HepG2 (cell line): ENCODE data around the gene TMBIM6. TPM values are rescaled to one million over a fixed set of nuclear protein-coding genes. Genes with fewer than 3 reads are reported as not detected.

Experiments
- ARNT ChIP-seq: fragments of 450-650 bp; IDR thresholded peaks from 2 replicates; pipeline ENCODE4 v1.6.1; 2017
- ATF2 ChIP-seq: sonication (generic); formaldehyde crosslinking; IDR thresholded peaks from 2 replicates; pipeline ENCODE4 v1.4.0; 2020; ENCODE audit warnings: missing genetic modification reagents
- DDIT3 ChIP-seq: sonication (generic); formaldehyde crosslinking; IDR thresholded peaks from 2 replicates; pipeline ENCODE4 v1.4.0; 2020; ENCODE audit warnings: mild to moderate bottlenecking, missing genetic modification reagents
- HDAC1 ChIP-seq: sonication (generic); formaldehyde crosslinking; IDR thresholded peaks from 2 replicates; pipeline ENCODE4 v1.5.1; 2020; ENCODE audit warnings: mild to moderate bottlenecking, missing genetic modification reagents
- MTA3 ChIP-seq: sonication (generic); formaldehyde crosslinking; IDR thresholded peaks from 2 replicates; pipeline ENCODE4 v1.4.0; 2020; ENCODE audit warnings: missing genetic modification reagents
- NKX3-1 ChIP-seq: sonication (generic); formaldehyde crosslinking; IDR thresholded peaks from 2 replicates; pipeline ENCODE4 v1.5.0; 2020; ENCODE audit warnings: missing genetic modification reagents
- PRDM4 ChIP-seq: sonication (generic); formaldehyde crosslinking; IDR thresholded peaks from 2 replicates; pipeline ENCODE4 v1.9.0; 2021; ENCODE audit warnings: missing genetic modification reagents, borderline replicate concordance
- SALL1 ChIP-seq: sonication (generic); formaldehyde crosslinking; IDR thresholded peaks from 2 replicates; pipeline ENCODE4 v1.8.0; 2022; ENCODE audit warnings: mild to moderate bottlenecking, missing genetic modification reagents
- SMC3 ChIP-seq: IDR thresholded peaks from 2 replicates; pipeline ENCODE4 v1.6.1; 2011; ENCODE audit warnings: low read length, improper control_type of control experiment
- SRY ChIP-seq: sonication (generic); formaldehyde crosslinking; IDR thresholded peaks from 2 replicates; pipeline ENCODE4 v1.8.0; 2022; ENCODE audit warnings: mild to moderate bottlenecking, missing genetic modification reagents
- TBX3 ChIP-seq: fragments of 450-650 bp; IDR thresholded peaks from 2 replicates; pipeline ENCODE4 v1.6.1; 2017; ENCODE audit warnings: antibody characterized with exemption, mild to moderate bottlenecking, inconsistent platforms, borderline replicate concordance
- UBTF ChIP-seq: sonication (generic); formaldehyde crosslinking; IDR thresholded peaks from 2 replicates; pipeline ENCODE4 v1.4.0; 2020; ENCODE audit warnings: mild to moderate bottlenecking, missing genetic modification reagents
- ZC3H13 ChIP-seq: sonication (generic); formaldehyde crosslinking; IDR thresholded peaks from 2 replicates; pipeline ENCODE4 v1.8.1; 2023; ENCODE audit warnings: mild to moderate bottlenecking, missing genetic modification reagents, moderate library complexity
- ZFAT ChIP-seq: sonication (generic); formaldehyde crosslinking; conservative IDR thresholded peaks from 2 replicates; pipeline ENCODE4 v1.8.1; 2023; ENCODE audit warnings: missing genetic modification reagents, inconsistent platforms
- ZKSCAN1 ChIP-seq: fragments of 150-350 bp; IDR thresholded peaks from 2 replicates; pipeline ENCODE4 v1.6.1; 2014; ENCODE audit warnings: low read length
- ZKSCAN5 ChIP-seq: sonication (generic); formaldehyde crosslinking; IDR thresholded peaks from 2 replicates; pipeline ENCODE4 v1.5.1; 2020; ENCODE audit warnings: mild to moderate bottlenecking, missing genetic modification reagents
- ZMYM4 ChIP-seq: sonication (generic); formaldehyde crosslinking; IDR thresholded peaks from 2 replicates; pipeline ENCODE4 v1.8.1; 2023; ENCODE audit warnings: mild to moderate bottlenecking, missing genetic modification reagents
- ZNF20 ChIP-seq: sonication (generic); formaldehyde crosslinking; IDR thresholded peaks from 2 replicates; pipeline ENCODE4 v1.4.0; 2020; ENCODE audit warnings: mild to moderate bottlenecking, moderate library complexity, missing genetic modification reagents
- ZNF256 ChIP-seq: sonication (generic); formaldehyde crosslinking; conservative IDR thresholded peaks from 2 replicates; pipeline ENCODE4 v1.4.0; 2020; ENCODE audit warnings: missing genetic modification reagents
- ZNF333 ChIP-seq: sonication (generic); formaldehyde crosslinking; IDR thresholded peaks from 2 replicates; pipeline ENCODE4 v1.4.0; 2020; ENCODE audit warnings: mild to moderate bottlenecking, missing genetic modification reagents, borderline replicate concordance
- ZNF383 ChIP-seq: sonication (generic); formaldehyde crosslinking; IDR thresholded peaks from 2 replicates; pipeline ENCODE4 v1.4.0; 2020; ENCODE audit warnings: missing genetic modification reagents, mild to moderate bottlenecking, borderline replicate concordance
- ZNF691 ChIP-seq: sonication (generic); formaldehyde crosslinking; IDR thresholded peaks from 2 replicates; pipeline ENCODE4 v1.4.0; 2020; ENCODE audit warnings: missing genetic modification reagents, low read depth, mild to moderate bottlenecking, borderline replicate concordance
- ZNF792 ChIP-seq: IDR thresholded peaks from 2 replicates; pipeline ENCODE4 v1.6.1; 2016
- polyA plus RNA-seq, 8 experiments: library from polyadenylated mRNA; depleted of rRNA in 3 of 8; stranded (reverse) in 7 of 8; unstranded in 1 of 8; fragments of >200 nt; fragmentation: Illumina TruSeq in 4 of 8; extraction: Trizol in 4 of 8; gene quantifications; 2 replicates each; pipeline versions ENCODE4 v1.2.1 to v1.2.3, GENCODE V29; 2011 to 2016; ENCODE audit warnings: low read depth in 4 of 8, missing spikeins in 1 of 8, mixed read lengths in 1 of 8; ENCODE audit not compliant: insufficient read depth in 1 of 8
- total RNA-seq, 5 experiments: library from RNA; depleted of rRNA; stranded (reverse); fragments of >200 nt; fragmentation: Illumina TruSeq; extraction: Trizol; gene quantifications; 2 replicates each; pipeline ENCODE4 v1.2.3, GENCODE V29; 2016; ENCODE audit warnings: low read depth in 1 of 5

Gene TMBIM6
- total and polyA plus RNA-seq, 2 of the 13 experiments (the other 11 are each of a cell fraction or from before 2014, with no cell fraction given), result 412 to 468 TPM

- TF ChIP-seq DDIT3 (CRISPR knock-in tag) (no peak), ZNF383 (CRISPR knock-in tag) (no peak), ZMYM4 (CRISPR knock-in tag) (no peak), ZFAT (CRISPR knock-in tag) (no peak), PRDM4 (CRISPR knock-in tag) (no peak), ZNF256 (no peak), ZKSCAN1 (no peak), HDAC1 (CRISPR knock-in tag) (no peak), ARNT (no peak), MTA3 (CRISPR knock-in tag) (no peak), ZNF792 (CRISPR knock-in tag) (no peak), SRY (no peak), NKX3-1 (no peak), TBX3 (no peak), UBTF (no peak), ZC3H13 (CRISPR knock-in tag) (no peak), ZNF20 (CRISPR knock-in tag) (no peak), ZKSCAN5 (no peak), ATF2 (no peak), SALL1 (peak; percentile 50; the same call in 1 of the 2 replicates), ZNF691 (CRISPR knock-in tag) (no peak), SMC3 (peak; percentile 90), ZNF333 (CRISPR knock-in tag) (no peak)
These were observed 35.1 kb downstream of the TMBIM6 start (continued) for GRCh38 chr12:49776413-49776812.
